ENCODE measurements around the gene HERC6.

The HERC6 gene

DNA sequence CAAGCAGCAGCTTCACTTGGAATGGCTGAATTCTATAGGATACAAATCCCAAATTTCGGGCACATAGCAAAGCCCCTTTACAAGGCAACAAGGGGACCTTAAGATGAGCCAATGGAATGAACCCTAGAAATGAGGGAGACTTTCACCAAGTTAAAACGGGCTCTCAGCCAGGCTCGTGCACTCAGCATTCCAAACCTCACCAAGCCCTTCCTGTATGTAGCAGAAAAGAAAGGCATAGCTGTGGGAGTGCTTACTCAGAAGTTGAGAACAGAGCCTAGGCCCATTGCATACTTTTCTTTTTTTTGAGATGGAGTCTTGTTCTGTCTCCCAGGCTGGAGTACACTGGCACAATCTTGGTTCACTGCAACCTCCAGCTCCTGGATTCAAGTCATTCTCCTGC is 67.5 kb downstream of the HERC6 start:
- no peak for DNase-seq
- TF ChIP-seq GATA1 (IDR thresholded peaks at IDR 0.05; ENCODE audit: low read depth, low read length): no peak
- TF ChIP-seq POLR2A (IDR thresholded peaks at IDR 0.05; ENCODE audit: low read length): no peak

DNA sequence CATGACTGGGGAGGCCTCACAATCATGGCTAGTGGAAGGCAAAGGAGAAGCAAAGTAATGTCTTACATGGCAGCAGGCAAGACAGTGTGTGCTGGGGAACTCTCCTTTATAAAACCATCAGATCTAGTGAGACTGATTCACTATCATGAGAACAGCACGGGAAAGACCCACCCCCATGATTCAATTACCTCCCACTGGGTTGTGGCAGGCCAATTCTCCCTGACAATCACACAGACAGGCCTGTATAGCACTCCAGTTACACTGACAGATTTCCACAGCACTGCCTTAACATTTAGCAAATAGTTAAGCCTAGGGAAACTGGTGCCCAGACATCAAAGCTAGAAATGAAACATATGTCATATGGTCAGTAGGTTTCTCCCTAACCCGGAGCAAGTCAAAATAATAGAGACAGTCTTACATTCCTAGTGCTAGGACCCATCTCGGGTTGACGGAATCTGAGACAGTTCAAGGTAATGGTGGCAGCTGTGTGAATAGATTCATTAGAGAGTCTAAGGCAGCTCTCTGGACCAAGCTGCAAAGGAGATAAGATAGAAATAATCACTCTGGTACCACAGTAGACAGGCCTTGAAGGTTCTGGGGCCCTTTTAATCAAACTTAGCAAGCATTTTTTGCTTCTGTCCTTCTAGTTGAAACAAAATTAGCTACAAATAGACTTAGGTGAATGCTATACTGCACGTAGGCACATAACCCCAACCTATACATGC is 68.9 kb downstream of the HERC6 start:
- peak; percentile 16 to 53 for DNase-seq

DNA sequence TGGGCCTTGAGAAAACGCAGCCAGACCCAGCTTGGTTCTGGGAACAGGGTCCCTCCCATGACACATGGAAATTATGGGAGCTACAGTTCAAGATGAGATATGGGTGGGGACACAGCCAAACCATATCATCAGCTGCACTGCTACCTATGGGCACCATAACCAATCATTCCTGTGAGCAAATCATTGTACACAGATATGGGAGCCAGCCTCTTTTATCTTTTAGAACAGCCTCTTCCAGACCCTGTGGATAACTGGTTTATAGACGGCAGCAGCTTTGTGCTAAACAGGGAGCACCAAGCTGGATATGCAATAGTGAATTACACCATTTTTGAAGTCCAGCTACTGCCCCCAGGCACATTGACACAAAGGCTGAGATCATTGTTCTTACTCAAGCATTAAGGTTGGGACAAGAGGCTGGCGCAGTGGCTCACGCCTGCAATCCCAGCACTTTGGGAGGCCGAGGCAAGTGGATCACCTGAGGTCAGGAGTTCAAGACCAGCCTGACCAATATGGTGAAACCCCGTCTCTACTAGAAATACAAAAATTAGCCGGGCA is 69.6 kb downstream of the HERC6 start:
- peak; percentile 30 to 80 for DNase-seq

More for the DNA sequence above, 68.9 kb downstream of the HERC6 start:
- TF ChIP-seq GATA1 (IDR thresholded peaks at IDR 0.05; ENCODE audit: low read depth, low read length) (no peak), POLR2A (IDR thresholded peaks at IDR 0.05; ENCODE audit: low read length) (no peak)

DNA sequence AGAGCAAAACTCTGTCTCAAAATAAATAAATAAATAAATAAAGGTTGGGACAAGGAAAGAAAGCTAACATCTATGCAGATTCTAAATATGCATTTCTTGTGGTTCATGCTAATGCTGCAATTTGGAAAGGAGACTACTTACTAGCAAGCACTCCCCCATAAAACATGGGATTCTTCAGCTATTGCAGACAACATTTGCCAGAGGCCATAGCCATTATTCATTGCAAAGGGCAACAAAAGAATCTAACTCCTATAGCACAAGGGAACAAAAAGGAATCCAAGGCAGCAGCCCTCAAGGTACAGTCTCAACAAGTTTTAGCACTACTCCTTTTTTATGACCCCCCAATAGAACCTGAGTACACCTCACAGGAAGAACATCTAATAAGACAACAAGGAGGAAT is 70.2 kb downstream of the HERC6 start:
- DNase-seq: no peak
- no peak for TF ChIP-seq GATA1 (IDR thresholded peaks at IDR 0.05; ENCODE audit: low read depth, low read length)
- no peak for TF ChIP-seq POLR2A (IDR thresholded peaks at IDR 0.05; ENCODE audit: low read length)

DNA sequence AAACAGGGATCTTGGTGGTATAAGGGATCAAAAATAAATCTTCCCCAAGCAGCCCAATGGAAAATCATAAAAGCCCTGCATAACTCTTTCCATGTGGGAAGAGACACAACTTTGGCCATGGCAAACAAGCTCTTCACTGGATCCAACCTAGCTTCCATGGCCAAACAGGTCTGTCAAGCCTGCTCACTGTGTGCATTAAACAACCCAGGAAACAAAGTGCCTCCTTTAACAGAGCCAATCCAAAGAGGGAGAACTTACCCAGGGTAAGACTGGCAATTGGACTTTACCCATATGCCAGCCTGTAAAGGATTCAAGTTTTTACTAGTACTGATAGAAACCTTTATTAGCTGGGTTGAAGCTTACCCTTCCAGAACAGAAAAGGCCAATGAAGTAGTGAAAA is 70.6 kb downstream of the HERC6 start:
- TF ChIP-seq GATA1 (IDR thresholded peaks at IDR 0.05; ENCODE audit: low read depth, low read length): no peak
- TF ChIP-seq POLR2A (IDR thresholded peaks at IDR 0.05; ENCODE audit: low read length): no peak
- no peak for DNase-seq

DNA sequence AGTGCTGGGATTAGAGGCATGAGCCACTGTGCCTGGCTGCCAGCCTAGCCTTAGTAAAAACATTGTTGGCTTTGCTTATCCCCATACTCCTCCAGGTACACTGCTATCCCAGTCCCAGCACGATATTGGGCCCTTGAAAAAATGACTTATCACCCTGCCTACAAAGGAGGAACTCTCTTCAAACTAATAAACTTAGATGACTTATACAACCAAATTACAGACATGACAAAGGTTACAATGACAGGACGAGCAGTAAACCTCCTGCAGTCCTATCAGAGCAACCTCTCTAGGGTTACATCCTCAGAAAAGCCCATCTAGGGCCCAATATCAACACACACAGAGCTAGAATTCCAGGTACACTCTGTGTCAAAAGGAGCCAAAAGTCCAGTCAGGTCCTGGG is 72.6 kb downstream of the HERC6 start:
- DNase-seq: no peak

DNA sequence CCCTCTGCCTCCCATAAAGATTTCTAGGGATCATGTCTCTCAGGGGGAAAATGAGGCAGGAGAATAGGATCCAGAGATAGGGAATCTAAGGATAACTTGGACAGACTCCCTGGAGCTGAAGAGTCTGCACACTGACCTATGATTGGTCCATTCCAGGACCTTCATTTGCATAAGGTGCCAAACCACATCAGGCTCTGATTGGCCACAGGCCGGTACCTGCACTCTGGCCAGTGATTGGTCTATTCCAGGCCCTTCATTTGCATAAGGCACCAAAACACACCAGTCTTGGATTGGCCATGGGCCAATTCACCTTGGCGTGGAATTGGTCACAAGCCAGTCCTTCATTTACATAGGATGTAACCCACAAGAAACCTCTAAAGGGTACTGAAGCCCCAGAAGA is 74.3 kb downstream of the HERC6 start:
- TF ChIP-seq POLR2A (IDR thresholded peaks at IDR 0.05; ENCODE audit: low read length) (no peak), GATA1 (IDR thresholded peaks at IDR 0.05; ENCODE audit: low read depth, low read length) (no peak)
- no peak for DNase-seq

More for the DNA sequence above, 72.6 kb downstream of the HERC6 start:
- TF ChIP-seq POLR2A (IDR thresholded peaks at IDR 0.05; ENCODE audit: low read length): no peak
- TF ChIP-seq GATA1 (IDR thresholded peaks at IDR 0.05; ENCODE audit: low read depth, low read length): no peak

DNA sequence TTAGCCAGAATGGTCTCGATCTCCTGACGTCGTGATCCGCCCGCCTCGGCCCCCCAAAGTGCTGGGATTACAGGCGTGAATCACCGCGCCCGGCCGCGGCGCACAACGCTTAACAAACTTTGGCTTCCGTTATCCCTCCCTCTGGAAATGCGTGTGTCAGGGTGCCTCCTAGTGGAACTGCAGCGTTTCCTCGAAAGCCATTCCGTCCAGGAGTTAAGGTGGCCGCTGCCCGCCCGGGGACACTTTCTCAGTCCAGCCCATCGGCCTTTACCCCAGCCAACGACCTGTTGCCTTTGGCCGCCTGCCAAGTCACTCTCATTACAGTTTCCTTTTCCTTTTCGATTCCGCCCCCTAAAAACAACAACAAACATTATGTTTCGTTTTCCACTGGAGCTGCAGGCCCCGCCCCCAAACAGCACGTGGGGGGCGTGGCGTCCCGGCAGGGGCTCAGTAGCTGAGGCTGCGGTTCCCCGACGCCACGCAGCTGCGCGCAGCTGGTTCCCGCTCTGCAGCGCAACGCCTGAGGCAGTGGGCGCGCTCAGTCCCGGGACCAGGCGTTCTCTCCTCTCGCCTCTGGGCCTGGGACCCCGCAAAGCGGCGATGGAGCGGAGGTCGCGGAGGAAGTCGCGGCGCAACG is 78.1 kb downstream of the HERC6 start, which contains the start of gene HERC5:
TSS of gene HERC5 (plus strand) at position 450 of the 637 bp plus-strand sequence. CDS start at position 601, 151 bp downstream.
- TF ChIP-seq POLR2A (IDR thresholded peaks at IDR 0.05; ENCODE audit: low read length): no peak
- TF ChIP-seq GATA1 (IDR thresholded peaks at IDR 0.05; ENCODE audit: low read depth, low read length): no peak
- DNase-seq: peak; percentile 91 to 93

DNA sequence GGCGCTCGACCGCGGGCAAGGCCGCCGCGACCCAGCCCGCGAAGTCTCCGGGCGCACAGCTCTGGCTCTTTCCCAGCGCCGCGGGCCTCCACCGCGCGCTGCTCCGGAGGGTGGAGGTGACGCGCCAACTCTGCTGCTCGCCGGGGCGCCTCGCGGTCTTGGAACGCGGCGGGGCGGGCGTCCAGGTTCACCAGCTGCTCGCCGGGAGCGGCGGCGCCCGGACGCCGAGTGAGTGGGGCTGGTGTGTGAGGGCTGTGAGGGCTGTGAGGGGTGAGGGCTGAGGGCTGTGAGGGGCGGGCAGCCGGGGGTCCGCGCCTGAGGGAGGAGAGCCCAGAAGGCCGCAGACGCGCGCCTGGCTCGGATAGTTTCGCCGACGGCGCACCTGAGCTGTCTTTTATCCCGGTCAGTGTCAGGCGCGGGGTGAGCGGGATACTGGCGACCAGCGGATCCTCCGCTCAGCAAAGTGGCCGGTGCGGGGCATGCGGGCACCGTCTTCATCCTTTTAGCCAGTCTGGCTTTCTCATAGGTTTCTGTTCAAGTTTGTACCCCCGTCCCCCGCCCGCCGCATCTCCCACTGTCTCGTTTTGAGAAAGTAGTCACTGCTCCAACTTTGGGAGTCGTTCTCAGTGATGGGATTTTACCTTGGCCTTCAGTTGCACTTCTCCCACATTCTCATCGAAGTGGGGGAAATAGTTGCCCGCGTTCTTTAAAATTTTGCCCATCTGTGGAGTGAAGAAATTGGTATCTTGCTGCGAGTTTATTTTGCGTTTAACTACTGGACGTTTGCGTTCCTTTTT is 78.9 kb downstream of the HERC6 start:
- TF ChIP-seq GATA1 (IDR thresholded peaks at IDR 0.05; ENCODE audit: low read depth, low read length): no peak
- no peak for TF ChIP-seq POLR2A (IDR thresholded peaks at IDR 0.05; ENCODE audit: low read length)
- DNase-seq: peak; percentile 71 to 72

DNA sequence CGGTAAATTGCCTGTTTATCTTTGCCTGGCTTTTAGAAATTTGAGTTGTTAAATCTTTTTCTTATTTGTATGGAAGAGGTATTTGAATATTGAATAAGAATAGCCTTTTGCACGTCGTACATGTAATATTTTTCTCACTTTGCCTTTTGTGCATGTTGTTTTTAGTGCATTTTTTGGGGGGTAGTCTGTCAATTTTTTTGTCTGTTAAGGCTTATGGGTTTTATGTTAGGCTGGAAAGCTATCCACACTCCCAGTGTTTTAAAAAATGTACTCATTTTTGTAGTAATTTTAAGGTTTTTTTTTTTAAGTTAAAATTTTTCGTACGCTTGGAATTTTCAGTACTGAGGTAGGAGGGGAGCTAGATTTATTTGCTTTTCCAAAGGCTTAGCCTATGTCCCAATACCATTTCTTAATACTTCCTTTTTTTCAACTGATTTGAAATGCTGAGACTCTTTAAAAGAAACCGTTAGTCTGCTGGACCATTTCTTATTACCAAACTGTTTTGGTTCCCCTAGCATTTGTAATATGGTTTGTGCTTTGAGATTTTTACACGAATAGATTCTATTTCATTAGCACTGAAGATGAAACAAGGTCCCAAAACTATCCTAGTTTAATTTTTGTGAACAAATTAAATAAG is 79.6 kb downstream of the HERC6 start:
- TF ChIP-seq GATA1 (IDR thresholded peaks at IDR 0.05; ENCODE audit: low read depth, low read length) (no peak), POLR2A (IDR thresholded peaks at IDR 0.05; ENCODE audit: low read length) (no peak)
- DNase-seq: no peak

DNA sequence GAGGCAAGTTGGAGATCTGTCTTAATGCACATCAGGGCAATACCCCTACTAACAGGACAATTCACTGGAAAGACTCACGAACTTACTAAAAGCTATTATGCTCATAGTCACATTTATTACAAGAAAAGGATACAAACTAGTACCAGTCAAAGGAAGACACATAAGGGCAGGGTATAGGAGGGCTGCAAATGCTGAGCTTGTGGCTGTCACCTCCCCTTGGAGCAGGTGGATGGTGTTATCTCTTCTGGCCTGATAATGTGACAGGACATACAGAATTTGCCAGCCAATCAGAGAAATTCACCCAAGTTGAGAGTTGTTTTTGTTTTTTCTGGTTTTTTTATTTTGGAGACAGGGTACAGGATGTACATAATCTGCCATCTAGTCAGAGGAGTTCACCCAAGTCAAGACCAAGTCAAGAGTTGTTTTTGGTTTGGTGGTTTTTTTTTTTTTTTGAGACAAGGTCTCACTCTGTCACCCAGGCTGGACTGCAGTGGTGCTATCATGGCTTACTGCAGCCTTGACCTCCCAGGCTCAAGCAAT is 87.1 kb downstream of the HERC6 start:
- no peak for TF ChIP-seq GATA1 (IDR thresholded peaks at IDR 0.05; ENCODE audit: low read depth, low read length)
- TF ChIP-seq POLR2A (IDR thresholded peaks at IDR 0.05; ENCODE audit: low read length): no peak

DNA sequence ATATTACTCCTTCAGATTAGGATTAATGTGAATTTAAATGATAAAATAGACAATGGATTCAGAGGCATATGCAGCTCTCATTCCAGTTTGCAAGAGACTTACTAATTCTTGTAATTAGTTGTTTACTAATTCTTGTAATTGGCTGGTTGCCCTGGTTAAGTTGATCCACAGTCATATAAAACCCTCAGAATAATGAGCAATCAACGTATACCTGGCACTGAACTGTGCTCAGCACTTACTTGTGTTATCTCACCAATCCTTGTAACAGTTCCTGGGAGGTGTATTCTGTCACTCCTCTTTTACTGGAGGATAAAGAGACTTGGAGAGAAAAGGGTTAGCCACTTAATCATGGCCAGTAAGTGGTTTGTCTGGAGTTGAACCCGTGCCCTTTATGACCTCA is 88.7 kb downstream of the HERC6 start:
- TF ChIP-seq POLR2A (IDR thresholded peaks at IDR 0.05; ENCODE audit: low read length): no peak
- no peak for TF ChIP-seq GATA1 (IDR thresholded peaks at IDR 0.05; ENCODE audit: low read depth, low read length)

More for the DNA sequence above, 87.1 kb downstream of the HERC6 start:
- DNase-seq: no peak

DNA sequence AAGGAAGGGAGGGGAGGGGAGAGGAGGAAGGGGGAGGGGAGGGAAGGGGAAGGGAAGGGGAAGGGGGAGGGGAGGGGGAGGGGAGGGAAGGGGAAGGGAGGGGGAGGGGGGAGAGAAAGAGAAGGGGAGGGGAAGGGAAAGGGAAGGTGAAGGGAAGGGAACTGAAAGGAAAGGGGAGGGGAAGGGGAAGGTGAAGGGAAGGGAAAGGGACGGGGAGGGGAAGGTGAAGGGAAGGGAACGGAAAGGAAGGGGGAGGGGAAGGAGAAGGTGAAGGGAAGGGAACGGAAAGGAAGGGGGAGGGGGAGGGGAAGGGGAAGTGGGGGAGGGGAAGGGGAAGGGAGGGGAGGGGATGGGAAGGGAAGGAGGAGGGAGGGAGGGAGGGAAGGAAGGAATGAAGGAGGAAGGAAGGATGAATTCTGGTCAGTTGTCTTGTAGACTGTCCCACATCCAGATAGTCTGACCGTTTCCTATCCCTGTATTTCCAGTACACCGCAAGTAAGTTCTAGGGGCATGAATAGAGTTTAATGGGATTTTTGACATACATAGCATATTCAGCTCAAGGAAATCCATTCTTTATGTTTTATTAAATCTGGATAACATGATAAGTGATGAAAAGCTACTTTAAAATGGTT is 98.7 kb downstream of the HERC6 start:
- TF ChIP-seq GATA1 (IDR thresholded peaks at IDR 0.05; ENCODE audit: low read depth, low read length) (no peak), POLR2A (IDR thresholded peaks at IDR 0.05; ENCODE audit: low read length) (no peak)

More for the DNA sequence above, 88.7 kb downstream of the HERC6 start:
- DNase-seq: no peak

More for the DNA sequence above, 98.7 kb downstream of the HERC6 start:
- no peak for DNase-seq
